ENCODE results near the gene CNOT11.
A peak's percentile ranks its signal among the peaks of the same experiment; 100 is the strongest.
"Not testable (repeated sequence)": the region's sequence is repeated elsewhere in the genome, so short reads cannot be mapped to it uniquely, and the experiment has no call there.

Gene CNOT11

GRCh38 chr2:101252408-101253012 is at the start of gene CNOT11:
CNOT11 (plus strand) TSS chr2:101252886; CDS start chr2:101252965, 79 bp downstream.
- peak; percentile 91 for DNase-seq

- DNase-seq, result no peak
These were observed 48.1 kb upstream of the CNOT11 start for GRCh38 chr2:101204400-101205115.

GRCh38 chr2:101205521-101206479 is 46.9 kb upstream of the CNOT11 start:
- DNase-seq, result no peak

GRCh38 chr2:101208830-101209229 is 43.9 kb upstream of the CNOT11 start:
- no peak for DNase-seq

- no peak for DNase-seq
These were observed 33.4 kb upstream of the CNOT11 start for GRCh38 chr2:101219246-101219645.

GRCh38 chr2:101220091-101220490 is 32.6 kb upstream of the CNOT11 start:
- DNase-seq, result not testable (repeated sequence)

- no peak for DNase-seq
These were observed 28.9 kb upstream of the CNOT11 start for GRCh38 chr2:101223814-101224231.

GRCh38 chr2:101230541-101231001 is 22.1 kb upstream of the CNOT11 start:
- no peak for DNase-seq

- no peak for DNase-seq
These were observed 21.4 kb upstream of the CNOT11 start for GRCh38 chr2:101231240-101231639.

GRCh38 chr2:101231937-101232730 is 20.6 kb upstream of the CNOT11 start:
- no peak for DNase-seq

GRCh38 chr2:101232770-101233169 is 19.9 kb upstream of the CNOT11 start:
- DNase-seq, result peak; percentile 11

GRCh38 chr2:101234169-101234938 is 18.3 kb upstream of the CNOT11 start:
- no peak for DNase-seq

GRCh38 chr2:101235956-101236355 is 16.7 kb upstream of the CNOT11 start:
- DNase-seq, result not testable (repeated sequence)

GRCh38 chr2:101237944-101238343 is 14.7 kb upstream of the CNOT11 start:
- not testable (repeated sequence) for DNase-seq

GRCh38 chr2:101238930-101239759 is 13.5 kb upstream of the CNOT11 start:
- DNase-seq, result no peak

GRCh38 chr2:101239760-101240118 is 12.9 kb upstream of the CNOT11 start:
- not testable (repeated sequence) for DNase-seq

- DNase-seq, result not testable (repeated sequence)
These were observed 12.0 kb upstream of the CNOT11 start for GRCh38 chr2:101240694-101241093.

- no peak for DNase-seq
These were observed 11.5 kb upstream of the CNOT11 start for GRCh38 chr2:101241158-101241557.

GRCh38 chr2:101244373-101244772 is 8.3 kb upstream of the CNOT11 start:
- not testable (repeated sequence) for DNase-seq

- not testable (repeated sequence) for DNase-seq
These were observed 7.8 kb upstream of the CNOT11 start for GRCh38 chr2:101244899-101245298.

GRCh38 chr2:101245468-101245867 is 7.2 kb upstream of the CNOT11 start:
- not testable (repeated sequence) for DNase-seq
